Measurements from ENCODE around the gene TTC12. TPM values are rescaled to one million over a fixed set of nuclear protein-coding genes. Genes with fewer than 3 reads are reported as not detected.

The TTC12 gene
- total and polyA plus RNA-seq, 2 of the 8 experiments (the other 6 are each of a cell fraction or from before 2014, with no cell fraction given): 4.7 to 9.0 TPM

DNA sequence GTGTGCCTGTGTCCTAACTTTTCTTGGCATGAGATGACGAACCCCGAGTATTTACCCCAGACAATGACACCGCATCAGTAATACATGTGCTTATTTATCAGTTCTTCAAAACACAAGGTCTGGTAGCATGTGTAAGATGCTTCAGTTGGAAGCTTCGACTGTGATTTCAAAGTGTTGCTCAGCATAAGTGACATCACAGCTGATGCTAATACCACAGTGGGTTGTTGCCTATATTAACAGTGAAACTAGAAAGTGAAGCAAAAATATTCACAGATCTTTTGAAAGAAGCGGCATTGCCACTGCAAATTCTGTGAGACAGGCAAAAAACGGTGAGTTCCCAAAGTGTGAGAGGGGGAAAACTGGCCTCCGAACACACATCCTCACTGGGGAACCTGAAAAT, 18.4 kb upstream of the TTC12 start:
- FAIRE-seq: no peak
- no peak overlapping the region for H4K91ac ChIP-seq (replicated peaks; ENCODE audit: insufficient read length, low read length)

More for the DNA sequence above, 18.4 kb upstream of the TTC12 start:
- Histone ChIP-seq H2BK120ac (replicated peaks; ENCODE audit: low read depth, low read length) (no peak overlapping the region), H4K8ac (ENCODE audit: extremely low read depth, insufficient read depth, low read length) (no peak overlapping the region), H2BK12ac (ENCODE audit: low read depth, low read length) (no peak overlapping the region), H2AK5ac (ENCODE audit: low read depth, low read length) (no peak overlapping the region), H3K4ac (replicated peaks; ENCODE audit: insufficient read length, low read depth, low read length) (no peak overlapping the region), H3K4me3 (ENCODE audit: extremely low read depth in 1 of 4, insufficient read depth in 2 of 4, low read depth in 3 of 4, low read length in 4 of 4) (no peak overlapping the region), H3K27me3 (replicated peaks in 1 of 4; ENCODE audit: control insufficient read depth in 3 of 4, extremely low read depth in 1 of 4, insufficient read depth in 3 of 4, low read length in 3 of 4) (no peaks in the 10 kb centered on the region), H3K9me3 (ENCODE audit: insufficient read depth in 2 of 2, low read depth in 1 of 2, low read length in 1 of 2) (no peaks in the 10 kb centered on the region), H3K79me1 (ENCODE audit: low read depth, low read length) (no peaks in the 10 kb centered on the region), H4K20me1 (replicated peaks in 1 of 2; ENCODE audit: control insufficient read depth in 1 of 2, insufficient read depth in 2 of 2, low read length in 2 of 2) (no peaks in the 10 kb centered on the region), H2AFZ (ENCODE audit: low read length) (no peak overlapping the region), H3K18ac (ENCODE audit: extremely low read depth, low read length) (no peak overlapping the region), H3K23ac (ENCODE audit: insufficient read length) (no peak overlapping the region), H2BK5ac (ENCODE audit: low read depth, low read length) (no peak overlapping the region), H3K14ac (ENCODE audit: insufficient read length) (no peak overlapping the region), H3K79me2 (ENCODE audit: control insufficient read depth in 1 of 2, insufficient read depth in 2 of 2, low read length in 2 of 2) (no peaks in the 10 kb centered on the region), H3K9ac (replicated peaks in 1 of 4; ENCODE audit: extremely low read depth in 1 of 4, low read depth in 3 of 4, low read length in 3 of 4) (no peak overlapping the region), H3K56ac (replicated peaks; ENCODE audit: insufficient read length, low read depth, low read length) (no peak overlapping the region), H3K4me2 (ENCODE audit: insufficient read depth in 1 of 2, low read depth in 2 of 2, low read length in 2 of 2) (no peak overlapping the region), H3K36me3 (ENCODE audit: control insufficient read depth in 2 of 4, insufficient read depth in 4 of 4, low read length in 3 of 4) (no peaks in the 10 kb centered on the region), H3K27ac (ENCODE audit: low read depth, low read length) (no peak overlapping the region), H4K5ac (ENCODE audit: insufficient read length, low read depth, low read length) (no peak overlapping the region), H2BK15ac (ENCODE audit: low read length) (no peak overlapping the region), H2BK20ac (ENCODE audit: low read length) (no peak overlapping the region), H3K4me1 (replicated peaks in 1 of 4; ENCODE audit: control insufficient read depth in 3 of 4, insufficient read depth in 4 of 4, low read length in 3 of 4) (peaks cover 0 to 11% (median 0%) of the 10 kb centered on the region in 4 experiments; a peak in 3 of 7 replicates), H3K23me2 (ENCODE audit: low read depth, low read length) (no peaks in the 10 kb centered on the region)
- TF ChIP-seq SAP30 (IDR thresholded peaks at IDR 0.05; ENCODE audit: insufficient read depth, insufficient replicate concordance, low read length): no peak
- no peak for TF ChIP-seq CEBPB (IDR thresholded peaks at IDR 0.05; ENCODE audit: low read depth, low read length)
- no peak for TF ChIP-seq KDM5A (IDR thresholded peaks at IDR 0.05; ENCODE audit: low read length)
- ChIA-PET POLR2A (ENCODE audit: partially characterized antibody) (no interaction called here), CTCF (ENCODE audit: partially characterized antibody) (interaction anchor here (1.2 kb wide), 2 partner anchors 711 to 740 kb away, joined by 3 read pairs; no protein-coding TSS in a partner anchor)
- no peak for DNase-seq (ENCODE audit: low read depth in 1 of 2, low spot score in 2 of 2)
- WGBS, 2 experiments (ENCODE audit: extremely low coverage in 1 of 2, insufficient coverage in 1 of 2, insufficient read length in 1 of 2, insufficient replicate concordance in 2 of 2, low coverage in 1 of 2, low lambda C conversion rate in 2 of 2, missing lambda C conversion rate in 1 of 2): 94% methylated on average over 7 of the region's 7 CpGs; no CpG with 5 or more reads in 1 of the 2 experiments
